DOHH2 (cell line): ENCODE results near the gene SRGAP3.

Experiments
- H3F3A ChIP-seq: fragments of 200-600 bp; sonication (generic), shearing (Covaris generic); 2 replicates; pipeline ENCODE4 v1.6.0; 2016; ENCODE audit warnings: antibody characterized with exemption, mild to moderate bottlenecking; ENCODE audit not compliant: control insufficient read depth, insufficient read depth
- H3K27ac ChIP-seq: fragments of 200-600 bp; sonication (generic); 2 replicates; pipeline ENCODE4 v1.5.1; 2014; ENCODE audit warnings: low read depth, mild to moderate bottlenecking, low read length, moderate library complexity
- H3K27me3 ChIP-seq: fragments of 200-600 bp; sonication (generic); 2 replicates; pipeline ENCODE4 v1.6.1; 2014; ENCODE audit warnings: mild to moderate bottlenecking, low read length, mixed read lengths; ENCODE audit not compliant: control insufficient read depth
- H3K36me3 ChIP-seq: fragments of 200-600 bp; sonication (generic); 2 replicates; pipeline ENCODE4 v1.6.1; 2014; ENCODE audit warnings: mild to moderate bottlenecking, low read length, moderate library complexity, mixed read lengths; ENCODE audit not compliant: control insufficient read depth
- H3K4me1 ChIP-seq: fragments of 200-600 bp; sonication (generic); 2 replicates; pipeline ENCODE4 v1.6.1; 2014; ENCODE audit warnings: mild to moderate bottlenecking, low read length, mixed read lengths; ENCODE audit not compliant: control insufficient read depth
- H3K4me2 ChIP-seq: fragments of 200-600 bp; sonication (generic); 2 replicates; pipeline ENCODE4 v1.6.0; 2014; ENCODE audit warnings: mild to moderate bottlenecking, low read length, moderate library complexity
- H3K4me3 ChIP-seq: fragments of 200-600 bp; sonication (generic); 2 replicates; pipeline ENCODE4 v1.5.1; 2014; ENCODE audit warnings: mild to moderate bottlenecking, low read length, mixed read lengths
- H3K79me2 ChIP-seq: fragments of 200-600 bp; sonication (generic); 2 replicates; pipeline ENCODE4 v1.6.1; 2014; ENCODE audit warnings: mild to moderate bottlenecking, low read length, mixed read lengths; ENCODE audit not compliant: control insufficient read depth
- H3K9me2 ChIP-seq: fragments of 200-600 bp; sonication (generic); replicated peaks from 2 replicates; pipeline ENCODE4 v1.6.1; 2014; ENCODE audit warnings: mild to moderate bottlenecking, low read length, mixed read lengths; ENCODE audit not compliant: control insufficient read depth
- H3K9me3 ChIP-seq: fragments of 200-600 bp; sonication (generic); 2 replicates; pipeline ENCODE4 v1.6.1; 2014; ENCODE audit warnings: antibody characterized with exemption, low read length, mixed read lengths; ENCODE audit not compliant: control insufficient read depth, insufficient read depth
- H4K20me1 ChIP-seq: fragments of 200-600 bp; sonication (generic); 2 replicates; pipeline ENCODE4 v1.6.0; 2014; ENCODE audit warnings: low read depth, mild to moderate bottlenecking, antibody characterized with exemption, low read length, moderate library complexity; ENCODE audit not compliant: control insufficient read depth, insufficient read depth
- CTCF ChIP-seq: fragments of 200-600 bp; sonication (generic); IDR thresholded peaks from one replicate; pipeline ENCODE4 v1.5.1; 2014; ENCODE audit warnings: antibody characterized with exemption, mild to moderate bottlenecking, low read depth, low read length; ENCODE audit not compliant: poor library complexity, severe bottlenecking
- EZH2phosphoT487 ChIP-seq: fragments of 200-600 bp; sonication (generic); IDR thresholded peaks from 2 replicates; pipeline ENCODE4 v1.6.1; 2017; ENCODE audit warnings: borderline replicate concordance, mild to moderate bottlenecking, antibody characterized with exemption, low read length, moderate library complexity, mixed read lengths

Gene SRGAP3

GRCh38 chr3:9013782-9014563 lies 235.5 kb downstream of the SRGAP3 start:
- Histone ChIP-seq H3K79me2 (no peaks in the 10 kb centered on the region), H3K4me2 (no peak overlapping the region), H3K9me3 (no peaks in the 10 kb centered on the region), H3K27ac (no peak overlapping the region), H3F3A (no peaks in the 10 kb centered on the region), H3K4me1 (no peaks in the 10 kb centered on the region), H3K36me3 (no peaks in the 10 kb centered on the region), H3K27me3 (peaks cover 4% of the 10 kb centered on the region; the same call in 1 of the 2 replicates), H3K9me2 (no peaks in the 10 kb centered on the region), H3K4me3 (no peak overlapping the region), H4K20me1 (no peaks in the 10 kb centered on the region)
- TF ChIP-seq EZH2phosphoT487, result no peak
- TF ChIP-seq CTCF, result no peak

GRCh38 chr3:9012521-9012920 lies 236.9 kb downstream of the SRGAP3 start:
- no peak for TF ChIP-seq EZH2phosphoT487
- TF ChIP-seq CTCF, result no peak
- no peak overlapping the region for H3K4me3 ChIP-seq
- no peak overlapping the region for H3K4me2 ChIP-seq
- peaks cover 4% of the 10 kb centered on the region; the same call in 1 of the 2 replicates for H3K27me3 ChIP-seq
- H3K4me1 ChIP-seq, result no peaks in the 10 kb centered on the region
- H4K20me1 ChIP-seq, result no peaks in the 10 kb centered on the region
- no peaks in the 10 kb centered on the region for H3K9me2 ChIP-seq
- H3K27ac ChIP-seq, result no peak overlapping the region
- no peaks in the 10 kb centered on the region for H3F3A ChIP-seq
- H3K9me3 ChIP-seq, result no peaks in the 10 kb centered on the region
- H3K79me2 ChIP-seq, result no peaks in the 10 kb centered on the region
- H3K36me3 ChIP-seq, result no peaks in the 10 kb centered on the region

- no peak overlapping the region for H3K27ac ChIP-seq
- no peaks in the 10 kb centered on the region for H4K20me1 ChIP-seq
- H3K9me2 ChIP-seq, result no peaks in the 10 kb centered on the region
- no peak overlapping the region for H3K4me3 ChIP-seq
- TF ChIP-seq EZH2phosphoT487 (no peak), CTCF (no peak)
- H3K9me3 ChIP-seq, result no peaks in the 10 kb centered on the region
- no peaks in the 10 kb centered on the region for H3K4me1 ChIP-seq
- no peaks in the 10 kb centered on the region for H3F3A ChIP-seq
- H3K27me3 ChIP-seq, result peaks cover 4% of the 10 kb centered on the region; the same call in 1 of the 2 replicates
- no peak overlapping the region for H3K4me2 ChIP-seq
- no peaks in the 10 kb centered on the region for H3K79me2 ChIP-seq
- H3K36me3 ChIP-seq, result no peaks in the 10 kb centered on the region
Observed at GRCh38 chr3:9009976-9010545, 239.4 kb downstream of the SRGAP3 start.
